GM18907 (cell line): ENCODE data around the gene ADI1.
"Not testable (repeated sequence)": the region's sequence is repeated elsewhere in the genome, so short reads cannot be mapped to it uniquely, and the experiment has no call there.

ENCODE experiments used
- ATAC-seq: cut with Tn5 transposase; IDR thresholded peaks from one replicate; pipeline ENCODE4 v1.9.1; 2021; ENCODE audit warnings: mild to moderate bottlenecking, moderate library complexity; ENCODE audit not compliant: unreplicated experiment

ADI1 gene

GRCh38 chr2:3450385-3451010 lies 68.8 kb downstream of the ADI1 start:
- ATAC-seq, result no peak

GRCh38 chr2:3449936-3450335 lies 69.4 kb downstream of the ADI1 start:
- no peak for ATAC-seq

GRCh38 chr2:3449086-3449485 lies 70.2 kb downstream of the ADI1 start:
- ATAC-seq, result no peak

GRCh38 chr2:3448441-3448911 lies 70.9 kb downstream of the ADI1 start:
- ATAC-seq, result not testable (repeated sequence)

- no peak for ATAC-seq
These were observed 71.5 kb downstream of the ADI1 start for GRCh38 chr2:3447789-3448317.
